HG03196 (cell line): ENCODE results near the gene TIMP1.
"Not testable (repeated sequence)": the region's sequence is repeated elsewhere in the genome, so short reads cannot be mapped to it uniquely, and the experiment has no call there.

Experiments
- ATAC-seq: cut with Tn5 transposase; IDR thresholded peaks from one replicate; pipeline ENCODE4 v1.9.1; 2021; ENCODE audit not compliant: unreplicated experiment

Gene TIMP1

GRCh38 chrX:47597222-47597621, 15.0 kb downstream of the TIMP1 start:
- ATAC-seq, result no peak

- not testable (repeated sequence) for ATAC-seq
Observed at GRCh38 chrX:47603125-47603524, 20.9 kb downstream of the TIMP1 start.

GRCh38 chrX:47605024-47605423, 22.8 kb downstream of the TIMP1 start:
- no peak for ATAC-seq

GRCh38 chrX:47607091-47607490, 24.9 kb downstream of the TIMP1 start:
- no peak for ATAC-seq

- no peak for ATAC-seq
Observed at GRCh38 chrX:47608130-47608810, 26.0 kb downstream of the TIMP1 start.

GRCh38 chrX:47610511-47610910, 28.3 kb downstream of the TIMP1 start:
- no peak for ATAC-seq

- no peak for ATAC-seq
Observed at GRCh38 chrX:47611489-47611888, 29.3 kb downstream of the TIMP1 start.

- ATAC-seq, result no peak
Observed at GRCh38 chrX:47611926-47612325, 29.7 kb downstream of the TIMP1 start.

- ATAC-seq, result no peak
Observed at GRCh38 chrX:47612418-47612817, 30.2 kb downstream of the TIMP1 start.

GRCh38 chrX:47613082-47613481, 30.8 kb downstream of the TIMP1 start:
- no peak for ATAC-seq

GRCh38 chrX:47614618-47615017, 32.4 kb downstream of the TIMP1 start:
- no peak for ATAC-seq

GRCh38 chrX:47618923-47619485, 36.8 kb downstream of the TIMP1 start:
- ATAC-seq, result no peak

GRCh38 chrX:47619486-47620302, 37.5 kb downstream of the TIMP1 start, which contains the start of gene SYN1:
Gene SYN1, minus strand, starts transcription at chrX:47619857. Its CDS starts 129 bp downstream, at chrX:47619728.
- peak; percentile 73 for ATAC-seq

- ATAC-seq, result no peak
Observed at GRCh38 chrX:47620303-47620685, 38.1 kb downstream of the TIMP1 start.

- ATAC-seq, result no peak
Observed at GRCh38 chrX:47621851-47622250, 39.6 kb downstream of the TIMP1 start.

- ATAC-seq, result no peak
Observed at GRCh38 chrX:47623540-47624027, 41.3 kb downstream of the TIMP1 start.

GRCh38 chrX:47625365-47625764, 43.1 kb downstream of the TIMP1 start:
- ATAC-seq, result no peak

- no peak for ATAC-seq
Observed at GRCh38 chrX:47628982-47629381, 46.7 kb downstream of the TIMP1 start.

GRCh38 chrX:47629419-47630200, 47.4 kb downstream of the TIMP1 start, which contains the start of gene CFP:
Gene CFP, minus strand, starts transcription at chrX:47629930. Its CDS starts 86 bp downstream, at chrX:47629844.
- ATAC-seq, result no peak

GRCh38 chrX:47631676-47632075, 49.4 kb downstream of the TIMP1 start:
- no peak for ATAC-seq

GRCh38 chrX:47632666-47633065, 50.4 kb downstream of the TIMP1 start:
- ATAC-seq, result no peak
